ACC112 (cell line): ENCODE measurements around the gene OBSCN.

ENCODE experiments used
- H2AFZ ChIP-seq: fragments of 200-600 bp; sonication (generic); one replicate; pipeline ENCODE4 v1.6.0; 2017; ENCODE audit warnings: antibody characterized with exemption, low read length; ENCODE audit not compliant: unreplicated experiment
- H3K27ac ChIP-seq: fragments of 200-600 bp; sonication (generic); 2 replicates; pipeline ENCODE4 v1.5.1; 2014; ENCODE audit warnings: low read depth, mild to moderate bottlenecking, antibody characterized with exemption, low read length, moderate library complexity
- H3K27me3 ChIP-seq: fragments of 200-600 bp; sonication (generic); 2 replicates; pipeline ENCODE4 v1.6.1; 2014; ENCODE audit warnings: mild to moderate bottlenecking, antibody characterized with exemption, low read length, moderate library complexity, mixed read lengths; ENCODE audit not compliant: insufficient read depth
- H3K36me3 ChIP-seq: fragments of 200-600 bp; sonication (generic); 2 replicates; pipeline ENCODE4 v1.6.1; 2016; ENCODE audit warnings: mild to moderate bottlenecking, antibody characterized with exemption, low read length, moderate library complexity, mixed read lengths; ENCODE audit not compliant: insufficient read depth
- H3K4me1 ChIP-seq: fragments of 200-600 bp; sonication (generic); one replicate; pipeline ENCODE4 v1.6.1; 2016; ENCODE audit warnings: low read length, mixed read lengths; ENCODE audit not compliant: insufficient read depth, unreplicated experiment, control insufficient read depth
- H3K4me3 ChIP-seq: fragments of 200-600 bp; sonication (generic); 2 replicates; pipeline ENCODE4 v1.5.1; 2014; ENCODE audit warnings: mild to moderate bottlenecking, low read depth, low read length
- H3K79me2 ChIP-seq: fragments of 200-600 bp; sonication (generic); one replicate; pipeline ENCODE4 v1.6.0; 2016; ENCODE audit warnings: low read length; ENCODE audit not compliant: control insufficient read depth, unreplicated experiment, insufficient read depth

Gene OBSCN

DNA sequence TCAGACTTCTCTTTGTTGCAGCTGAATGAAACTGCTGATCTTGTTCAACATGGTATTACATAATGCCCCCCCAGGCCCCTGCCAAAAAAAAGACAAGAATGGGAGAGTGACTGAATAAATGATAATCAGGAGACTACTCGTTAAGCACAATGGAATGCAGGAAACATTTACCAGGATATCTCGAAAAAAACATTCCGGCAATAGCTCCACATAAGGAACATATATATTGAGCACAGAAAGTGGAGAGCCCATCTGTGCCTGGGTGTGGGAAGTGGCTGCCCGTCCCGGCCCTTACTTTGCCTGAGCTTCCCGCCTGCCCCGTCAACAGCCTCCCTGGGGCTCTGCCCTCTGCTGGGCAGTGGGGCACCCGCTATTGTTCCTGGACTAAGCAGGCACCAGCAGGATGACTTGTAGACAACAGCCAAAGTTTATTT lies 185.4 kb downstream of the OBSCN start:
- Histone ChIP-seq H2AFZ (no peak overlapping the region), H3K79me2 (no peaks in the 10 kb centered on the region), H3K4me3 (no peak overlapping the region), H3K27ac (no peak overlapping the region; the same call in 1 of the 2 replicates), H3K27me3 (no peaks in the 10 kb centered on the region), H3K36me3 (no peaks in the 10 kb centered on the region), H3K4me1 (peaks cover 27% of the 10 kb centered on the region)

DNA sequence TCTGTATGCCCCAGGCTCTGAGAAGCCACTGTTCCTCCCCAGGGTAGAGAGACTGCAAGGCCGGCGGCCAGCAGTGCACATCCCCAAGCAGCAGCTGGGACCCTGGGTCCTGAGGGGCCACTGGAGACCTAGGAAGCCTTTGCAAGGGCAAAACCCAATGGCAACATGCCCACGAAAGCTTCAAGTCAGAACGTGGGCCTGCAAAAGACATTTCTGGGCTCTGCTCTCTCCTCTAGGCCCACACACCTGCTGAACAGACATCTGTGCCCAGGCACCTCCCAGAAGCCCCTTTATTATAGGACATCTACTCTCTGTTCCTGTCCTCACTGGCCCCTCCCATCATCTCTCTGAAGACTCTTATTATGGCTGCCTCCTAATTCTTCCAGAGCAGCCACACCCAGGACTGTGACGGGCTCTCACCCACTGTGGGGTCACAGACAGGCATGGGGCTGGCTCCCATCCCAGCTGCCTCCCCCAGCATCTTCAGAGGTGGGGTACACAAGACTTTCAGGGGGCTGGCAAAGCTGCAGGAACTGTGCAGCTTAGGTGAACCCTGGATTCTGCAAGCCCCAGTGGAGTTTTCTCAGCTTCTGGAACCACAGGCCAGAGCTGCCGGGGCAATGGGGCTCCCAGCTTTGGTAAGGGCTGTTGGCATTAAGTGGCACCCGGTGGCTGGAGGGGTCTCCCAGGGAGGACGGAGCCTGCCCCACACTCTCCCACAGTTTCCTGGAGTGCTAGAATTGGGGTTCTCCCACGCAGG lies 186.1 kb downstream of the OBSCN start:
- no peaks in the 10 kb centered on the region for H3K27me3 ChIP-seq
- no peak overlapping the region for H2AFZ ChIP-seq
- H3K27ac ChIP-seq = no peak overlapping the region; the same call in 1 of the 2 replicates
- peaks cover 27% of the 10 kb centered on the region for H3K4me1 ChIP-seq
- H3K79me2 ChIP-seq = peaks cover 3% of the 10 kb centered on the region
- H3K36me3 ChIP-seq = no peaks in the 10 kb centered on the region
- no peak overlapping the region for H3K4me3 ChIP-seq

DNA sequence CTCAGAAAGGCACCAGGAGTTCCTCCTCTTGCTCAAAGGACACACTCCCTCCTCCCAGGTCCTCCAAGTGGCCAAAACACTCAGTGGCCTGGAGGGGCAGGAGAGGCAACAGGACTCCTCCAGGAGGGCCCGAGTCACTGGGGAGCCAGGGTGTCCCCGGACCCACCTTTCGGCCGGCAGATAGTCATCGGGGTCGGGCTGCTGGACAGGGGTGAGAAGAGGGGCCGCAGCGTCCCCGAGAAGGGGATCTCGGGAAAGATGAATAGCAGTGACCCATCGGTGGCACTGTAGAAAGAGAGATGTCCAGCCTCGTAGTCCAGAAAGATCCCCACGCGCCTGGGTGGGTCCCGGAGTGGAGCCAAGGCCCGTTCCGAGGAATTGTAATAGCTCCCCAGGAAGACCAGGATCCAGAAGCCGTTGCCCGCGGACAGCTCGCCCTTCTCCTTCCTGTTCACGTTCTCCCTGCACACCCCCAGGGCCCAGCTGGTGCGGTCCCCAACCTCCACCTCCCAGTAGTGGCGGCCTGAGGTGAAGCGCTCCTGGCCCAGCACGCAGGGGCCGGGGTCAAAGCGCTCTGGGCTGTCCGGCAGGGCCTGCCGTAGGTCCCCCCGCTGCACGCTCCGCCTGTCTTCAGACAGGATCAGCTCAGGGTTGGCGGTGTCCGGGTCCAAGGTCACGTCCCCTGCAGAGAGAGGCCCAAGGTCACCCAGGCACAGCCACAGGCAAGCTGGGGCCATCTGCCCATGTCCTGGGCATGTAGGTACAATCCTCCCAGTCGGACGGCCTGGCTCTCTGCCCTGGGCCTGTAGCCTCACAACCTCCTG lies 186.9 kb downstream of the OBSCN start:
- Histone ChIP-seq H3K4me3 (no peak overlapping the region), H3K27ac (no peak overlapping the region), H3K4me1 (peaks cover 27% of the 10 kb centered on the region), H3K79me2 (peaks cover 4% of the 10 kb centered on the region), H3K27me3 (no peaks in the 10 kb centered on the region), H3K36me3 (no peaks in the 10 kb centered on the region), H2AFZ (no peak overlapping the region)

DNA sequence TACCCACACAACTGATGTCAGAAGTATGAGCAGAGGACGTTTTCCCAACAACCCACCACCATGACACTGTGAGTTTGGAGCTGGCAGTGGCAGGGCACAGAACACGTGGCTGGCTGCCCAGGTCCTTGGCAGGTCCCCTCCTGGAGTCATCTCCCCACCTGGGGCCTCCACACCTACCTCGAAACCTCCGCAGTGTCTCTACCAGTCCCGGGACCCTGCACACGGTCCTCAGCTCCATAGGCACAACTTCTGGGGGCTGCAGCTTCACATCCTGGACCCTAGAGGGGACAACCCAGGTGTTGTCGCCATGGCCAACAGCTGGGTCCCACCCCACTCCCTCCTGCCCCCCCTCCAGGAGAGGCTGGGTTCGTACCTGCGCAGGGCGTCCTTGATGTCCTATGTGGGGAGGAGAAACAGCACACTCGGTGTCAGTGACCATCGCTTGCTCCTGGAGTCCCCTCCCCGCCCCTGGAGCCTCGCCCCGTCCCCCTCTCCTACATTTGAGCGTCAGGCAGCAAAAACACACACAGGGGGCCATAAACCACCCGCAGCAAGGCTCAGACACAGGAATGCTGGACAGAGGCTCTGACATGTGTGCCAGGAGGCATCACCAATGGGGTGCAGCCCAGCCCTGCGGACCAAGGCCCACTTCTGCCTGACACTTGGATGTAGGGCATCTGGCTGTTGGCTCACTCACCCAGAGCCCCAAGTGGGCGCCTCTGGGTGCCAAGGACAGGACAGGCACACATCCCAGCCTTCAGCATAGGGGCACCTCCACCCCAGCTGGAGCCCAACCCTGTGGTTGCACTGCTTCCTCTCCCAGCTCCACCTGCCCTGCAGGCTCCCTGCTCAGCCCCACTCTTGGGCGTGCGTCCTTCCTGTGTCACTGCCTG lies 189.2 kb downstream of the OBSCN start:
- H2AFZ ChIP-seq = no peak overlapping the region
- peaks cover 21% of the 10 kb centered on the region for H3K79me2 ChIP-seq
- H3K36me3 ChIP-seq = peaks cover 5% of the 10 kb centered on the region; the same call in 1 of the 2 replicates
- H3K4me3 ChIP-seq = no peak overlapping the region
- H3K27ac ChIP-seq = no peak overlapping the region
- peaks cover 25% of the 10 kb centered on the region for H3K4me1 ChIP-seq
- H3K27me3 ChIP-seq = no peaks in the 10 kb centered on the region

DNA sequence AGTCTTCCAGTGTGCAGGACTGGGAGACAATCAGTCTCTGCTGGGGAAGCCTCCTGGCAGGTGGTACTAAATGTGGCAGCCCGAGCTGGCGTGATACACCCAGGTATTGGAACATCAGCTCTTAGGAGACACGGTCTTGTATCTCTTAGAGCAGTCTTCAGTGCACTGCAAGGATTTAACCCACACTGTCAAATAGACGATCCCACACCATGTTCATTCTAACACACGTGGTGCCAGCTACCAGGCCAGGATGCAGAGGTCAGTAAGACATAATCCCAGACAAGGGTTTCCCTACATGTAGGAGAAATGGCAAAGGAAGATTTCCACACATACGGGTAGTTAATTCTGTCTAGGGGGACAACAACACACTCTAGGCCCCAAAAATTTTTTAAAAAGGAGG lies 190.1 kb downstream of the OBSCN start:
- no peaks in the 10 kb centered on the region for H3K27me3 ChIP-seq
- H3K79me2 ChIP-seq = peaks cover 31% of the 10 kb centered on the region
- no peak overlapping the region for H3K27ac ChIP-seq
- peaks cover 16% of the 10 kb centered on the region for H3K4me1 ChIP-seq
- H3K36me3 ChIP-seq = peaks cover 5% of the 10 kb centered on the region; the same call in 1 of the 2 replicates
- H3K4me3 ChIP-seq = no peak overlapping the region
- H2AFZ ChIP-seq = no peak overlapping the region

DNA sequence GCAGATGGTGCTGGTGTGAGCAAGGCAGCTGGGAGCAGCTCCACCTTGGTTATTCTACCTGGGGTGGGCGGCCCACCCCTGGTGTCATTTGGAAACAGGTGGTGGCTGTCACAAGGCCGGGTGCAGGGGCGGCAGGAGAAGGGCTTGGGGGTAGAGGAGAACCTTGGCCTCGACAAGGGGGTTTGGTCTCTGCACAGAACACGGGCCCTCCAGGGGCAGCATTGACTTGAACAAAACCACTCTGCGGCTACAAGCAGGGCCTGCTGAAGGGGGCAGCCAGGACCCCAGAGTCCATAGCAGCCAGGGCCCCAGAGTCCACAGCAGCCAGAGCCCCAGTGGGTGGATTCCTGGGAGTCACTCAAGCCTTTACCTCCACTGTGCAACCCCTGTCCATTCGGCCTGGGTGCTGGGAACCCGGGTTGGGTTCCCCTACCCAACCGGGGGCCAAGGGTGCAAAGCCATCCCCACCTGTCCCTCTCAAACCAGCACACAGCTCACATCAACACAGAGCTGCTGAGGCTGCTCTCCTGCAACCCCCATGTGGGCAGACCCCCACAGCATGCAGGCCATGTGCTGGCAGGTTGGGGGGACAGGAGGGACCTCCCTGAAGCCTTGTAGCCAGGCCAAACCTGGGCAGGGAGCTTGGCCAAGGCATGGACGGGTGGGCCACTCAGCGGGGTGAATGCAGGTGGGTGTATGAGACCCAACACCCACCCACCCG lies 191.1 kb downstream of the OBSCN start:
- Histone ChIP-seq H3K27me3 (no peaks in the 10 kb centered on the region), H3K27ac (no peak overlapping the region), H2AFZ (no peak overlapping the region), H3K36me3 (peaks cover 5% of the 10 kb centered on the region; the same call in 1 of the 2 replicates), H3K79me2 (peaks cover 40% of the 10 kb centered on the region), H3K4me1 (peaks cover 9% of the 10 kb centered on the region), H3K4me3 (no peak overlapping the region)

DNA sequence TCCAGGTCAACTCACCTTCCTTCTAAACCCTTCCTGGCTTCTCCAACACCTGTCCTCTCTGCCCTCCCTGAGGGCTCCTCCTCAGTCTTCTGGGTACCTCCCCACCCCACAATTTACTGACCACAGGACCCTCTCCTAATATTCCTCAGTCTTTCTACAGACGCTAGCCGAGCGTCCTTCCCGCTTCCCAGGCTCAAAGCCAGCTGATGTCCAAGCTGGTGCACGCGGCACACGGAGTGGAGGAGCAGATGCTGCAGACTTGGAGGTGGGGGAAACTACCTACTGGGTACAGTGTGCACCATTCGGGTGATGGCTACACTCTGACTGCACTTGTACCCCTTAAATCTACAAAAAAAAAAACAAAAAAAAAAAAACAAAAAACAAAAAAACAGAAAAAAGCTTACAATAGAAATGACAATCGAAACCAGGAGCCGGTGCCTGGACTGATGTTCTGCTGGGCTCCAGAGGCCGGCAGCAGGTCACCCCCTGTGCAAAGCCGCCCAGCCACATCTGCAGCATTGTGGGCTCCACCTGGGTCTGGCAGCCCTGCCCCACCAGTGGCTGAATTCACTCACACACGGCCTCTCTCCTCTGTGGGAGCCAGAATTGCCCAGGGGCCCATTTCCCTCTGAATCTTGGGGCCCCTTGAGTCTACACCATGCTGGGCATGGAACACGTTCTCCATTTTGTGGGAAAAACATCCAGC lies 191.8 kb downstream of the OBSCN start:
- no peak overlapping the region for H3K4me3 ChIP-seq
- peaks cover 48% of the 10 kb centered on the region for H3K79me2 ChIP-seq
- H3K4me1 ChIP-seq = peaks cover 10% of the 10 kb centered on the region
- H3K36me3 ChIP-seq = peaks cover 5% of the 10 kb centered on the region; the same call in 1 of the 2 replicates
- H2AFZ ChIP-seq = no peak overlapping the region
- no peak overlapping the region for H3K27ac ChIP-seq
- no peaks in the 10 kb centered on the region for H3K27me3 ChIP-seq

GRCh38 chr1:228400237-228400651 lies 192.4 kb downstream of the OBSCN start:
- Histone ChIP-seq H3K79me2 (peaks cover 53% of the 10 kb centered on the region), H2AFZ (no peak overlapping the region), H3K27me3 (no peaks in the 10 kb centered on the region), H3K4me1 (peaks cover 16% of the 10 kb centered on the region), H3K36me3 (peaks cover 5% of the 10 kb centered on the region; the same call in 1 of the 2 replicates), H3K4me3 (no peak overlapping the region), H3K27ac (no peak overlapping the region)

- Histone ChIP-seq H3K27me3 (no peaks in the 10 kb centered on the region), H2AFZ (no peak overlapping the region), H3K36me3 (peaks cover 5% of the 10 kb centered on the region; the same call in 1 of the 2 replicates), H3K27ac (no peak overlapping the region), H3K4me1 (peaks cover 18% of the 10 kb centered on the region), H3K4me3 (no peak overlapping the region), H3K79me2 (peaks cover 60% of the 10 kb centered on the region)
Observed at GRCh38 chr1:228400692-228401454, 193.0 kb downstream of the OBSCN start.
